GM19438 (cell line): Measurements from ENCODE around the gene SNIP1.
"Not testable (repeated sequence)": the region's sequence is repeated elsewhere in the genome, so short reads cannot be mapped to it uniquely, and the experiment has no call there.

Experiments used
- ATAC-seq: cut with Tn5 transposase; IDR thresholded peaks from one replicate; pipeline ENCODE4 v1.9.1; 2021; ENCODE audit warnings: low read depth; ENCODE audit not compliant: unreplicated experiment

SNIP1 gene

GRCh38 chr1:37515185-37516034 is 38.7 kb downstream of the SNIP1 start:
- ATAC-seq: no peak

- peak; percentile 91 for ATAC-seq
Measured at GRCh38 chr1:37514350-37515184, 39.5 kb downstream of the SNIP1 start, which contains the start of gene MEAF6. Gene MEAF6, minus strand, starts transcription at chr1:37514766. Its CDS starts 20 bp downstream, at chr1:37514746.

GRCh38 chr1:37513795-37514349 is 40.2 kb downstream of the SNIP1 start:
- no peak for ATAC-seq

- ATAC-seq: no peak
Measured at GRCh38 chr1:37509181-37509580, 44.9 kb downstream of the SNIP1 start.

GRCh38 chr1:37506740-37507139 is 47.4 kb downstream of the SNIP1 start:
- ATAC-seq: no peak

- not testable (repeated sequence) for ATAC-seq
Measured at GRCh38 chr1:37502791-37503190, 51.3 kb downstream of the SNIP1 start.

- ATAC-seq: no peak
Measured at GRCh38 chr1:37502104-37502503, 52.0 kb downstream of the SNIP1 start.

GRCh38 chr1:37501661-37502060 is 52.4 kb downstream of the SNIP1 start:
- ATAC-seq: no peak

GRCh38 chr1:37498872-37499617 is 55.0 kb downstream of the SNIP1 start:
- no peak for ATAC-seq

- no peak for ATAC-seq
Measured at GRCh38 chr1:37497832-37498231, 56.3 kb downstream of the SNIP1 start.

GRCh38 chr1:37495875-37496274 is 58.2 kb downstream of the SNIP1 start:
- ATAC-seq: no peak

- no peak for ATAC-seq
Measured at GRCh38 chr1:37493336-37494098, 60.6 kb downstream of the SNIP1 start.

- ATAC-seq: no peak
Measured at GRCh38 chr1:37487619-37487984, 66.5 kb downstream of the SNIP1 start.

GRCh38 chr1:37486680-37487618 is 67.1 kb downstream of the SNIP1 start:
- no peak for ATAC-seq

GRCh38 chr1:37485902-37486679 is 68.0 kb downstream of the SNIP1 start:
- ATAC-seq: no peak
